ENCODE measurements around the gene SDK1.
"Not testable (repeated sequence)": the region's sequence is repeated elsewhere in the genome, so short reads cannot be mapped to it uniquely, and the experiment has no call there.

SDK1 gene

DNA sequence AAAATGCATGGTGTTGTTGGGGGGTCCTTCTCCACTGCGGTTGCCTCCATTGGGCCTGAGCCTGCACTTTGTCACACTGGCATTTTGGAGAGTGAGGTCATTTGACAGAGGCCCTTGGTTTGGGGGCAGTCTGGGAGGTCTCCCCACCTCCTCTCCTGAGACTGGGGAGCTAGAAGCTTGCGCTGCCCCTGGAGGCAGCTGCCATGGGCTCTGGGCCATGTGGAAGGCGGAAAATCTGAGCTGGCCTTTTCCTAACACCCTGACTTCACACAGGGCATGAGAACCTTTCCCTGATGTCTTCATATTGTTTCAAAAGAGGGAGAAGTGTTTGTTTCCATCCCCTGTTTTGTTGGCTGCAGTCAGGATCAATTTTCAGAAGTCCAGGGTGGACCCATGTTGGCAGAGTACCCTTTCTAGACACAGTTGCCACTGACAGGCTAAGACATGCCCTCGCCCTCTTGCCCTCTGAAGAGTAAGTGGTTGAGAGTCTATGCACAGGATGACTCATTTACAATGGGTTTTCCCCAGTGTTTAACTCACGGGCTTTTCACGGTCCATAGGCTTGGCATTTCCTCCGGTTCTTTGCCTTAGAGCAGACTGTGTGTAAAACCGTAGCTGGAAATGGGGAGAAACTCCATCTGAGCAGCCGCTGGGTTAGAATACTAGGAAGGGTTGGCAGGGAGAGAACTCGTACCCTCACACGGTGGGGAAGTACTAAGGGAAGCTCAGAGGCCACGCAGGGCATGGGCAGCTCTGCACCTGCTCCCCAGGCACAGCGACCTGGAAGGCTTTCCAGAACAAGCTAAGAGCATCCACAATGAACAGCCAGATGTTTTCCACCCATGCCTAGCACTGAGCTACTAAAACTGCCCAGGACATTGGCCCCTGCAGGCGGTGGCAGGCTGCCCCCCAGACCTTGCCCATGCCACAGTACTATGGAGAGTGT is 655.0 kb downstream of the SDK1 start:
- no peak for DNase-seq (ENCODE audit: low read depth)

DNA sequence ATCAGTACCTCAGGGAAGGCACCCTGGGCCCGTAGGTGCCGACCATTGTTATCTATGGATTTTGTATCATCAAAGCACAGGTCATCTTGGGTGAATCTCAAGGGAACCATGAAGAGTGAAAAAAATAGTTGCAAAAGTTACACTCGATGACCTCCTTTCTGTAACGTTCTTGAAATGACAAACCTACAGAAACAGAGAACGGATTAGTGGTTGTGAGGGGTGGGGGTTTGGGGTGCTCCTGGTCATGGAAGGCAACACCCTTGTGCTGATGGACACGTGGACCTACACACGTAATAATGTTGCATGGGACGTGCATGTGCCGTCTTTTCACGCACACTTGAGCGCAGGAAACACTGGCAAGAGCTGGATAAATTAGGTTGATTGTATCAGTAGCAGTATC is 655.9 kb downstream of the SDK1 start:
- DNase-seq (ENCODE audit: low read depth): no peak

DNA sequence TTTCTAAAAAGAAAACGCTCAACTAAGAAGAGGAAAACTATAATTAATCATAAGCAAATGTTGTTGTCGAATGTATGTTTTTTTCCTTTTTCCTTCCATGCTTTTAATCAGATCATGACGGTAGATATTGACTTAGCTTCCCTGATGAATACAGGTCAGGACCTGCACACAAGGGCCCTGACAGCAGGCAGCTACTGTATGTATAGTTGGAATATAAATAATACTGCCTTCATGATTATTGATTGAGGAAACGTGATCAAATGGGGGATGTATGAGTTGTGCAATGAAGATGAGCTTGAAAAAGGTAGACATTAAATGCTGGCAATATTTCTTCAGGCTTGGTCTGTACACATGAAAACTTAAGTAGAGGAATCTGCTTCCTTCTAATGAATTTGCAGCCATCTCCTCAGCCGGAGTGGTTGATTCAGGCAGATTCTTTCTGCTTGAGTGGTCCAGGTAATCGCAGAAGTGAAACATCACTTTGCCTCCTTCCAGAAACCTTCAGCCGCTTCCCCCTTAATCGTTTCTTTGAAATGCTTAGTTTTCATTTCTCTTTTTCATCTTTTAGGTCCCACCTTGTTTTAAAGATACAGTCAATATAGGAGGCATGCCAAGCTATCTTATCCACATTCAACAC is 656.5 kb downstream of the SDK1 start:
- DNase-seq (ENCODE audit: low read depth): no peak

DNA sequence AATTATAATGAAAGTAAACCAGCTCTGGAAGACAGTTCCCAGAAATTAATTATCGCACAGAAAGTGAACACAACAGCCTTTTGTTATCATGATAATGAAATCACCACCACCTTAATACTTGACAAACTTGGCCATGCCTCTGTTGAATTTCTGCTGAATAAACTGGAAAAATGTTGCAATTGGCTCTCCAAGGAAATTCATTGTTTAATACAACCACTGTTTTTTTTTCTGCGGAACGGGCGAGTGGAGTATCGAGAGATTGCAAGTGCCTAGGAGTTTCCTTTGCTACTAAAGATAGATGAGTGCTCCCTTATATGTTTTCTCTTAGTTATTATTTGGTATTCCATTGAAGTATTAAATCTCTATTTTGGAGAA is 657.0 kb downstream of the SDK1 start:
- no peak for DNase-seq (ENCODE audit: low read depth)

DNA sequence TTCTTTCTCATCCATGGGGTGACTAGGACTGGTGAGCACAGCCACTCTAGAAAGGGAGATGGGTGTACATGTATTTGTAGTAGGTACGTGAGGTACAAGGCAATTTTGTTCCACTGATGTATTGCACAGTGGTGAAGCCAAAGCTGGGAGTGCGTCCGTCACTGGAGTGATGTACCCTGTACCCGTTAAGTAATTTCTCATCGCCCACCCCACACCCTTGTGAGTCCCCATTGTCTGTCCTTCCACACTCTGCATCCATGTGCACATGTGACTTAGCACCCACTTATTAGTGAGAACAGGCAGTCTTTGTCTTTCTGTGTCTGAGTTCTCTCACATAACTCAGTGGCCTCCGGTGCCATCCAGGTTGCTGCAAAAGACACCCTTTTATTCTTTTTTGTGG is 658.3 kb downstream of the SDK1 start:
- no peak for DNase-seq (ENCODE audit: low read depth)

DNA sequence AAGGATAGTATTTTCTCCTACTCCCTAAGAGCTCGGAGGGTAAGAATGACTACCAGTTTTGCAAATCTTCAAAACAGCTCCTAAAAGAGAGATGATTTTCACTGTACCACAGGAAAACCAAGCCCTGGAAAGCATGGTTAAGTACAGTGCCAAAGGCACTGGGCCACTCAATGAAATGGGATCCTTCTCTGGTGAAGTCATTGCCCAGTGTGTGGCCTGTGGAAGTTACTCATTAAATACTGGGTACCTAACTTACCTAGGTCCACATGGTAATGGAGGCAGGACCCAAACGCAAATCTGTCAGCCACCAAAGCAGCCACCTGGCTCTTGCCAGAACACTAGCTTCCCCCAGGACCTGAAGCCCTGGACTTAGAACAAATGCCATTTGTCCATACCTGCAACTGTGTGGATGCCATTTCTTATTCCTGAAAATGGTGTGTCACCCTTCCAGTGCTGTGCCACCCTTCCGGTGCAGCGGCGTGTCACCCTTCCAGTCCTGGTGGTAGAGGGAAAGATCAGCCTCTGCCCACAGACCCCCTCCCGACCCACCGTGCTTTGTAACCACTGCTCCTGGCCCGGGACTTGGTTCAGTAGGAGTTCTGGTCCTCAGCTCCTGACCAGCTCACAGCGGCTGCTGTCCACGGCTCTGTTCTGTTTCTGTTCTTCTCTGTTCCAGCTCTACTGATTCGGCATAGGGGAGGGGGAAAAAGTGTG is 659.2 kb downstream of the SDK1 start:
- no peak for DNase-seq (ENCODE audit: low read depth)

DNA sequence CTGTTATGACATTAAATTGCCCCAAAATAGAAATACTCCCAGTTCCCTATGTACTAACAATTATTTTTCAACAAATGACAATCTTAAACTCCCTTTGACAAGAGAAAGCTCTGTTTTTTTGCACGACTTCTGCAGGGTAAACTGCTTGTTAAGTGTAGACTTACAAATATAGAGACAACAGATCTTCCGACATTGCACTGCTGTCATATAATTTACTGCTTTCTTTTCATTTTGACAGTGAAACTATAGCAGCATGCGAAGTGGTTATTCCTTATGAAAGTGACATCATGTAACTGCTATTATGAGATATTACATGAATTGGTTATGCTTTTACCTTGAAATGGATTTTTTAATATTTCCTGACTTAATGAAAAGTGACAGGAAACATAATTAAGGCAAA is 659.9 kb downstream of the SDK1 start:
- DNase-seq (ENCODE audit: low read depth): no peak

DNA sequence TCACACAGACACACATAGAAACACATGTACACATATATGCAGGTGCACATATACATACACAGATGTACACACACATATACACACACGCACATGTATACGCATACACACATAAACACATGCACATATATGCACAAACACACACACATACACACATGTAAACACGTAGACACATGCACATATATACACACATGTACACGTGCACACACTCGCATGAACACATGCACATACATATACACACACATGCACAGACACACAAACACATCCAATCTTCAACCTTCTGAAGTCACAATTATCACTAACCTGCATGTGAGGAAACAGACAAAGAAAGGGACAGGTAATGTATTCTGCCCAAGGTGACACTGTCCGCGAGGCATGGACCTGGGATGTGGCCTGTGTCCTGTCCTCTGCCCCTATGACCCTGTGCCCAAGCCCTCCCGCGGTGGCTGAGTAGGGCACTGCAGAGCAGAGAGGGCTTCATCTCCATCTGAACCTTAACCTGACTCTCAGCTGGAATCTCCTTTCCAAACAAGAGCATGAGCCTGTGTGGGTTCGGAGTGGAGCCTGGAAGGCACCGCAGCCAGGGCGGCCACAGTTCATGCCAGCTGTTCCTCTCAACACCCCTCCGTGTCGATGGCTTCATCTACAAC is 660.9 kb downstream of the SDK1 start:
- no peak for DNase-seq (ENCODE audit: low read depth)

DNA sequence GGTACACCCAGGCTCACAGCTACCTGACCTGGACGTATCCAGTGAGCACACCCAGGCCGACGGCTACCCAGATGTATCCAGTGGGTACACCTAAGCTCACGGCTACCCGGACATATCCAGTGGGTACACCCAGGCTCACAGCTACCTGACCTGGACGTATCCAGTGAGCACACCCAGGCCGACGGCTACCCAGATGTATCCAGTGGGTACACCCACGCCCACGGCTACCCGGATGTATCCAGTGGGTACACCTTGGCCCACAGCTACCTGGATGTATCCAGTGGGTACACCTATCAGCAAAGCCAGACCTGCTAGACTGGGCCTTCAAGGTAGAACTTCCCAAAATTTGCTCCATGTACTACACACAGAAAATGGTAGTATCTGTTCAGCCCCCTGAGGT is 662.7 kb downstream of the SDK1 start:
- not testable (repeated sequence) for DNase-seq (ENCODE audit: low read depth)

DNA sequence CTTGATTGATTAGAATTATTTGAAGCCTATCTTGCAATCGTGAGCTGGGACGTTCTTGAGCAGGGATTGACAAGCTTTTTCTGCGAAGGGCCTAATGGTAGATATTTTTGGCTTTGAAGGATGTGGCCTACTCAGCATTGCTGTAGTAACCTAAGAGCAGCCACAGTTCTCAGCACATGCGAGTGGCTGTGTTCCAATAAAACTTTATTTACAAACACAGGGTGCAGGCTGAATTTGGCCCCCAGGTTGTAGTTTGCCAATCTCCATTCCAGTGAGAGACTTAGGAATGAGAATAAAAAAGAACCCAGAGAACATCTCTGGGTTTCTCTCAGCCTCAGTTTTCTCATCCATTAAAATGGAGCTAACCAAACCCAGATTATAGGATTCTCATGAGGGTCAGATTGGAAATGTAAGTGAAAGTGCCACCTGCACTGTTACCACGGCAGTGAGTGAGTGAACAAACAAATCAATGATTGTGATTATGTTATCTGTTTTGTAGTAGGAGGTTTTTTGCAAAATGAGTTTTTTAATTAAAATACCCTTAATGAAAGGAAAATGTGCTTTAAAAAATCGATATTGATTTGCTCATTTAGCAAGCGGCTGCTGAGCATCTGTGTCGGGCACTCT is 664.0 kb downstream of the SDK1 start:
- DNase-seq (ENCODE audit: low read depth): no peak

DNA sequence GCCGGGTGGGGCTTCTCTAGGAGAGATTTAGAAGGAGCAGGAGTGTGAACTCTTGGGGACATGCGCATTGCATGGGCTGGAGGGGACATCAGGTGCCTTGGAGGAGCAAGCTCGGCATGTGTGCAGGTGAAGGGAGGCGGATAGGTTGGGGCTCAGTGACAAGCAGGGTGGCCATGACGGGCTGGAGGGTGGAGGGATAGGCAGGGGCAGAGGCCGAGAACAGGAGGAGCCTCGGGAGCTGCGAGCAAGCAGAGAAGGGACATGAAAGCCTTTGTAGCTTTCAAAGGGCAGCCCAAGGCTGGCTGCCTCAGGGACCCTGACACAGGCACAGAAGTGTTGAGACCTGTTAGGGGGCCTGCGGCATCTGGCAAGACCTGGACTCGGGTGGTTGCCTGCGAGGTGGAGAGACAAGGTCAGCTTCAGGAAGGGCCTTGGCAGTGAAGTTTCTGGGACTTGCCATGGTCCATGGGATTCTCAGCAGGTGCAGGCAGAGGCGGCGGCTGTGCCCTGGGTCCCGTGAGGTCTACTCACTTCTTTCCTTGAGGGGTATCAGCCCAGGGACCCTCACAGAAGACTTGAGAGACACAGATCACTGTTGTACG is 664.8 kb downstream of the SDK1 start:
- no peak for DNase-seq (ENCODE audit: low read depth)

DNA sequence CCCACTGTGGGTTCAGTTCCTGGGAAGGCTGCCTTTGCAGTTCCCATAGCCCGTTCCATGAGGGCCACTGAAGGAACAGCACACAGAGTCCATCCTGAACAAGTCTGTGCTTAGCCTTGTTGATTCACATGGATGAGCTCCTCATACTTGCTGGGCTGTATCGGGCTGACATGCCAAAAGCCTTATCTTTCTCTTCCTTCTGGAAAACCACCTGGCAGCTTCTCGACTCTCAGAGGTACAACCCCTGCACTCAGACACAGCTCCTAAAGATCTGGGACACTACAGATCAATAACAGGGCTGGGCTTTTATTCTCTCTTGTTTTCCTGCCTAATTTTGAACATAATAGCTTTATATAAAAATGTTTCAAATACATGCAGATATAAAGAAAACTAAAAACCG is 667.2 kb downstream of the SDK1 start:
- DNase-seq (ENCODE audit: low read depth): no peak

DNA sequence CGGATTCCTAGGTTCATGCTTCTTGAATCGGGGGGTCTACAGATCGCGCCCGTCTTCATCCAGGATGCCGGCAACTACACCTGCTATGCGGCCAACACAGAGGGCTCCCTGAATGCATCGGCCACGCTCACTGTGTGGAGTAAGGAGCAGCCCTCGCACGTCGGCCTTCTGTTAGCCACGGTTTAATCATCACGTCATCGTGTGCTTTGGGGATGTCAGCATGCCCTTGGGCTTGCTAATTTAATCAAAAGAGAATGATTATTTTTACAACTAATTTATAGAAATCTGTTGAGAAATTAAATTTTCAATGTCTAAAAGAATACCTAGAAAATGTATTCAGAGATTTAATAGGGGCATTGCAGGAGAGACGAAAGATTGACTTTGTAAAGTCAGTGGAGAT is 668.2 kb downstream of the SDK1 start:
- no peak for DNase-seq (ENCODE audit: low read depth)

DNA sequence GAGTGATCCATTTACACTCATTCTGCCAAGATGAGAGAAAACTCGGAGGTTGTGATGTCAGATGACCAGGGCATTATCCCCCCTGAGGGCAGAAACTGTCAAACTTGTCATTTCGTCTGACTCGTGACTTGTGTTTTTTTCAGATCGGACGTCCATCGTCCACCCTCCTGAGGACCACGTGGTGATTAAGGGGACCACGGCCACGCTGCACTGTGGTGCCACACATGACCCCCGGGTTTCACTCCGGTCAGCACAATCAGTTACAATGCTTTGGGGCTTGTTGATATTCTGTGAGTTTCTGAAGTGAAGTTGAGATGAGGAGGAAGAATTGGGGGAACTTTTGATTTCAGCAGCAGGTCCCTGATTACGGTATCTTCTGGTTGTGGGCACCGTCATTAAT is 670.3 kb downstream of the SDK1 start:
- DNase-seq (ENCODE audit: low read depth): no peak

DNA sequence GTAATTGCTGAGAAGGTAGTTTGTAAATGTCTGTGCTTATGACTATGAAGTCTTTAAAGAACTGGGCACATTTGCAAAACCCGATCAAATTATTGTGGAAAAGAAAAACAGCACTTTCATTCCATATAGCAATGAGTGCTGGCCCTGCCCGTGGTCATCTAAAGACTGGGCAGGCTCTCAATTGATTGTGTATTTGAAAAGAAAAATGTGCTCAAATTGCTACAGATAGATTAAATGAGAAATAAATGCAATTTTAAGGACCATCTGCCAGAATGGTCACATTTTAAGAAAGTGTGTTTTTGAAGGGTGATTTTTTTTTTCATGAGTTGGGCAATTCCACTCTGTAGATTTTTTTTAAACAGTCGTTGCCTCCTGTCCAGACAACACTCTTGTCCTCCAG is 672.2 kb downstream of the SDK1 start:
- DNase-seq (ENCODE audit: low read depth): no peak

DNA sequence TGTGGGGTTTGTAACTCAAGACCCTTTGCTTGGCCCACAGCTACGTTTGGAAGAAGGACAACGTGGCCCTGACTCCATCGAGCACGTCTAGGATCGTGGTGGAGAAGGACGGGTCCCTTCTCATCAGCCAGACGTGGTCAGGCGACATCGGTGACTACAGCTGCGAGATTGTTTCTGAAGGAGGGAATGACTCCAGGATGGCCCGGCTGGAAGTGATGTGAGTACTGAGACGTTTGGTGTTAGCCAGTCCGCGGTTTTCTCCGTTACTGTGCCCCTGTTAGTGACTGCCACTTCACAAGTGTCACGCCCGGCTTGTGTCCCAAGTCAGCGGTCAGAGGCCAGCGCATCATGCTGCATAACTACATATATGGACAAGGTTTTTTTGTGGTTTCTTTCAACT is 673.3 kb downstream of the SDK1 start:
- DNase-seq (ENCODE audit: low read depth): no peak

DNA sequence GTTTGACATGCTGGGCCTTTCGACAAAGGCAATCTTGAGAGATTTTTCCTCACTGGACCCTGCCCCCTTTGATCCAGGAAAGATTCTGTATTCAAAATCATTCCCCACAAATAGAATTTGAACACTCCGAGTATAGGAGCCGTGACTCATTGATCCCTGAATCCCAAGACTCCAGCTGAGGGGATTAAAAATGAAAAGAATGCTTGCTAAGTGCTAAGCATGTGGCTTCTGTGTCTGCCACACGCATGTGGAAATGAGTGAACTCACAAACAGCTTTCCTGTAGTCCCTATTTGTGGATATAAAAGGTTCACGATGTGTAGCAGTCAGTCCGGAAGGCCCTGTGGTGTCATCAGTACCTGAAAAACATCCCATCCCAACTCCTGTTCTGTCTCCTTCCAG is 674.3 kb downstream of the SDK1 start:
- DNase-seq (ENCODE audit: low read depth): no peak

DNA sequence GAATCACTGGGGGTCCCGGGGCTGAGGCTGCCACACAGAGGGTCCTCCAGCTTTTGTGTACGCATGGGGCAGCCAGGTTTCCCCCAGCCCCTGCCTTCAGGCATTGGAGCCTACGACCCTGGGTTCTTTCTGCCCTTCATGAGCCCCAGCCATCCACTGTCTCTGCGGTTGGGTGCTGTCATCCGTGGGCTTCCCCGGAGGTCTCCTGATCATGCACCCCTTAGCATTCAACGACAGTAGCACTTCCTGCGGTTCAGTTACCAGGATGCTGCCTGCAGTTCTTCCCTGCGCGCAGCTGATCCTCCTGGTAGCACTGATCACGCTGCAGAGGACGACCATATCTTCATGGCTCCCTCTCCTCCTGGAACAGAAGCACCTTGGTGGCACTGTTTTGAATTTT is 676.3 kb downstream of the SDK1 start:
- no peak for DNase-seq (ENCODE audit: low read depth)

DNA sequence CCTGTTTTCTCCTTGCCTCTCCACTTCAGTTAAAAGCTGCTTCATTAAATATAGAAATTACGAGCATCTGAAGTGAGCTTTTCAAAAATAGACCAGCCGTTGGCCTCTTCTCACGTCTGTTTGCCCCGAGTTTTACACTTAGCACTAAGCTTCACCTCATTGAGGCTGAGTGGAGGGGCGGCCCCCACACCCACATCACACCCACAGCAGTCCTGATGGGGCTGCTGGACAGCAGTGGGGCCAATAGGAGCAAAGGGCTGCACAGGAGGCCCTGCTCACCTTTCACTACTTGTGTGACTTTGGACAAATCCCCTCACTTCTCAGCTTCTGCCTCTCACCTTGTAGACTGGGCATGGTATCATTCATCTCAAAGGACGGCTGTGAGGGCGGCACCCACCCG is 677.8 kb downstream of the SDK1 start:
- DNase-seq (ENCODE audit: low read depth): no peak

DNA sequence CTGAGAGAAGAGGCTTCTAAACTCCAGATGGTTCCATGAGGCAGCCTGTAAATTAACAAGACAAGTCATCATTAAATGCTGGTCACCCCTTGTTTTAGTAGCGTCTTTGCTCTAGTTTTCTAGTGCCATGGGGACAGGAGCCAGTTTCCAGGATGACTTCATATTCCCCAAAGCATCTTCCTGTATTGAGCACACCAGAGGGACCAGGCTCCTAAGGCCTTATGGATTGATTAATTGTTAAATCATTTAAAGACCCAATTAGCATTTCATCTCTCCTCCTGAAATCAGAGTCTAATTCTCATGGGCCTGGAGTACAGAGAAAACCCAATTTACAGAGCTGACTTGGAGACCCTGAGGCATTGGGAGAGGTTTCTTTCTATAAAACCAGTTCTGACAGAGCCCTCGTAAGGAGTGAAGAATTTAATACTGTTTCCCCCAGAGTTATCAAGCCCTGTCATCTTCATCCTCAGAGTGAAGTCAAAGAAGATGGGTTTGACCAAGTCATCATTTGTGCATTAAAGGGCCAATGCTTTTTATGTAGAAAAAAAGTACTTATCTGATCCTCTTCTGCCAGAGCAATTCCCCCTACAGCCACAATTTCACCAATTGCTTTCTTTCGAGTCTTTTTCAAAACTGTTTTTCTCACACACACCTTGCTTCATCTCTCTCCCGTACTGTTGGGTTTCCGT is 678.7 kb downstream of the SDK1 start:
- no peak for DNase-seq (ENCODE audit: low read depth)

DNA sequence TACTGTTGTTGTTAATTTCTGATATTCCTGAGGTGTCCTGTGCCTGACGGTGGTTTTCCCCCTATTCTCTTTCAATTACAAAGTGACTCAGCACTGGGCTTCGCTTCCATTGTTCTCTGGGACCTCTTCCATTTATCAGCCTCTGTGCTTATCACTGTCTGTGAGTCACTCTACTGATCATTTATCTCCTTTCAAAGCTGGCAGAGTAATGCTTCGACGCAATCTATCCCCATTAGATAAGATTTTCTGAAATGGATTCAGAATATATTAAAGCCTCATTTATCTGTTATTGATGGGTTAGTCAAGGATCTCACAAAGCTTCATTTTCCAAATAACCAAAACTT is 679.2 kb downstream of the SDK1 start:
- DNase-seq (ENCODE audit: low read depth): no peak
